Measurements from ENCODE around the gene TSPYL1. TPM values are rescaled to one million over a fixed set of nuclear protein-coding genes. Genes with fewer than 3 reads are reported as not detected.

The TSPYL1 gene
- total RNA-seq, 2 donors from 2014 or later = 82.9 to 94.3 TPM

DNA sequence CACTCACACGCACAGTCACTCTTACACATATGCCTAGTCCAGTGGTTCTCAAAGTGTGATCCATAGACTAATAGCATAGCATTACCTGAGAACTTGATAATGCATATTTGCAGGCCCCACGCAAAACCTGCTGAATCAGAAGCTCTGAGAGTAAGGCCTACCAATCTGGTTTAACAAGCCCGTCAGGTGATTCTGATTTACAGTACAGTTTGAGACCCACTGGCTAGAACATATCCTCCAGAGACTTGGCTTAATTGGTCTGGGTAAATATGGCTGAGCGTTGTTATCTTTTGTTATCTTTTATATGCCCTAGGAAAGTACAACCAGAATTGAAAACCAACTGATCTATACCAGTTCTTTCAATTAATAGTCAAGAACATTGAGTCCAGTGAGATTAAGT is 35.4 kb downstream of the TSPYL1 start:
- Histone ChIP-seq H3K27ac (no peak overlapping the region), H3K4me1 (no peaks in the 10 kb centered on the region), H3K9me3 (no peaks in the 10 kb centered on the region), H3K36me3 (no peaks in the 10 kb centered on the region), H3K4me3 (no peak overlapping the region), H3K27me3 (no peaks in the 10 kb centered on the region), H3K9ac (ENCODE audit: low read depth in 2 of 2, low read length in 2 of 2) (no peak overlapping the region)
- intact Hi-C loops (cut with DNase I) = no loop called here
- DNase-seq = no peak
- TF ChIP-seq, protein P1, sequence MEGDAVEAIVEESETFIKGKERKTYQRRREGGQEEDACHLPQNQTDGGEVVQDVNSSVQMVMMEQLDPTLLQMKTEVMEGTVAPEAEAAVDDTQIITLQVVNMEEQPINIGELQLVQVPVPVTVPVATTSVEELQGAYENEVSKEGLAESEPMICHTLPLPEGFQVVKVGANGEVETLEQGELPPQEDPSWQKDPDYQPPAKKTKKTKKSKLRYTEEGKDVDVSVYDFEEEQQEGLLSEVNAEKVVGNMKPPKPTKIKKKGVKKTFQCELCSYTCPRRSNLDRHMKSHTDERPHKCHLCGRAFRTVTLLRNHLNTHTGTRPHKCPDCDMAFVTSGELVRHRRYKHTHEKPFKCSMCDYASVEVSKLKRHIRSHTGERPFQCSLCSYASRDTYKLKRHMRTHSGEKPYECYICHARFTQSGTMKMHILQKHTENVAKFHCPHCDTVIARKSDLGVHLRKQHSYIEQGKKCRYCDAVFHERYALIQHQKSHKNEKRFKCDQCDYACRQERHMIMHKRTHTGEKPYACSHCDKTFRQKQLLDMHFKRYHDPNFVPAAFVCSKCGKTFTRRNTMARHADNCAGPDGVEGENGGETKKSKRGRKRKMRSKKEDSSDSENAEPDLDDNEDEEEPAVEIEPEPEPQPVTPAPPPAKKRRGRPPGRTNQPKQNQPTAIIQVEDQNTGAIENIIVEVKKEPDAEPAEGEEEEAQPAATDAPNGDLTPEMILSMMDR (IDR thresholded peaks at IDR 0.05) = no peak

GRCh38 chr6:116239856-116240255 is 39.9 kb downstream of the TSPYL1 start:
- no peak for DNase-seq
- H3K4me1 ChIP-seq = no peaks in the 10 kb centered on the region
- TF ChIP-seq, protein P1 (IDR thresholded peaks at IDR 0.05) = no peak

GRCh38 chr6:116239256-116239655 is 40.5 kb downstream of the TSPYL1 start:
- H3K9ac ChIP-seq (ENCODE audit: low read depth in 2 of 2, low read length in 2 of 2) = no peak overlapping the region
- no peak overlapping the region for H3K27ac ChIP-seq
- H3K9me3 ChIP-seq = no peaks in the 10 kb centered on the region
- no peaks in the 10 kb centered on the region for H3K27me3 ChIP-seq
- H3K4me1 ChIP-seq = no peaks in the 10 kb centered on the region
- no peak overlapping the region for H3K4me3 ChIP-seq
- intact Hi-C loops (cut with DNase I) = no loop called here
- H3K36me3 ChIP-seq = no peaks in the 10 kb centered on the region
- TF ChIP-seq, protein P1 (IDR thresholded peaks at IDR 0.05) = no peak
- no peak for DNase-seq

More at GRCh38 chr6:116239856-116240255, 39.9 kb downstream of the TSPYL1 start:
- H3K9me3 ChIP-seq = no peaks in the 10 kb centered on the region
- H3K36me3 ChIP-seq = no peaks in the 10 kb centered on the region
- no peak overlapping the region for H3K9ac ChIP-seq (ENCODE audit: low read depth in 2 of 2, low read length in 2 of 2)
- intact Hi-C loops (cut with DNase I) = no loop called here
- no peaks in the 10 kb centered on the region for H3K27me3 ChIP-seq
- no peak overlapping the region for H3K4me3 ChIP-seq
- no peak overlapping the region for H3K27ac ChIP-seq

DNA sequence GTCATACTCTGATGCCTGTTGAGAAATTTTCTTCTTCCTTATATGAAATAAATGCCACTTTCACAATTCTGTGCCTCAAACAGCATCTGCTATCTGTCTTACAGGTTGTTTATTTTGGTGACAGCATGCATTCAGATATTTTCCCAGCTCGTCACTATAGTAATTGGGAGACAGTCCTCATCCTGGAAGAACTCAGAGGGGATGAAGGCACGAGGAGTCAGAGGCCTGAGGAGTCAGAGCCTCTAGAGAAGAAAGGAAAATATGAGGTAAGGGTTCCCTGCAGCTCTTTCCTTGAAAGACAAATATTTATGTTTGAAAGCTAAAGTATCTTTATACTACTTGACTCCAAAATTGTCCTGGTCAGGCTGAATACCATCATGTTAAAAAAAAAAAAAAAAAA is 41.6 kb downstream of the TSPYL1 start:
- Histone ChIP-seq H3K27me3 (no peaks in the 10 kb centered on the region), H3K4me1 (no peaks in the 10 kb centered on the region), H3K9me3 (no peaks in the 10 kb centered on the region), H3K36me3 (no peaks in the 10 kb centered on the region), H3K9ac (ENCODE audit: low read depth in 2 of 2, low read length in 2 of 2) (no peak overlapping the region), H3K4me3 (no peak overlapping the region), H3K27ac (no peak overlapping the region)
- DNase-seq = no peak
- TF ChIP-seq, protein P1 (IDR thresholded peaks at IDR 0.05) = no peak
- intact Hi-C loops (cut with DNase I) = no loop called here

DNA sequence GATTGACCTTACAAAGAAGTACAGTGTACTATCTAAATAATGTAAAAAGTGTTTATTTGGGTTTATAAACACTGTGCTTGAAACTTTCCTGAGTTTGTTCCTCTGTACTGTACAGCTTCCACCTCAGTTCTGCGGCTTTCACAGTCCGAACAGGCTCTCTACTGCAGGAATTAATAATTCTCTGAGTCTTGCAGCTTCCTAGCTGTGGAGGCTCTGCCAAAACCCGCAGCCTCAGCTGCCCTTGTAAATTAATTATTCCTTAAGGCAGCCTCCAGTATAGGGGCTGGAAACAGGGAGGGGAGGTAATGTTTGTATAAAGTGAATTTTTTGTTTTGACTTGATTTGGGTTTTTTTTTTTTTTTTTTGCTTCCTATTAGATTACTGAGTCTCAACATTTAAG is 45.0 kb downstream of the TSPYL1 start:
- H3K27me3 ChIP-seq = no peaks in the 10 kb centered on the region
- no peak overlapping the region for H3K4me3 ChIP-seq
- TF ChIP-seq, protein P1 (IDR thresholded peaks at IDR 0.05) = no peak
- no peaks in the 10 kb centered on the region for H3K4me1 ChIP-seq
- no peak for DNase-seq
- no peak overlapping the region for H3K27ac ChIP-seq
- intact Hi-C loops (cut with DNase I) = no loop called here
- no peaks in the 10 kb centered on the region for H3K9me3 ChIP-seq
- H3K36me3 ChIP-seq = no peaks in the 10 kb centered on the region
- H3K9ac ChIP-seq (ENCODE audit: low read depth in 2 of 2, low read length in 2 of 2) = no peak overlapping the region

All from colonic mucosa (tissue), 4 donors.